ENCODE measurements around the gene ETS1. TPM values are rescaled to one million over a fixed set of nuclear protein-coding genes. Genes with fewer than 3 reads are reported as not detected.

Gene ETS1
- total RNA-seq, 1 donor from 2014 or later = 88.0 TPM

GRCh38 chr11:128629516-128630106 lies 42.3 kb upstream of the ETS1 start:
- H3K4me3 ChIP-seq = no peak overlapping the region
- no peaks in the 10 kb centered on the region for H3K4me1 ChIP-seq
- no peaks in the 10 kb centered on the region for H3K27me3 ChIP-seq
- no peaks in the 10 kb centered on the region for H3K36me3 ChIP-seq
- no peak for DNase-seq (ENCODE audit: low spot score in 2 of 2)
- no peak overlapping the region for H3K27ac ChIP-seq
- no peaks in the 10 kb centered on the region for H3K9me3 ChIP-seq
- intact Hi-C loops (cut with DNase I) = loop anchor here (1.0 to 5.0 kb wide), 6 partner anchors 157 to 597 kb away; no protein-coding TSS in a partner anchor
- no peak for TF ChIP-seq CTCF (IDR thresholded peaks at IDR 0.05)

GRCh38 chr11:128628686-128629085 lies 41.3 kb upstream of the ETS1 start:
- TF ChIP-seq CTCF (IDR thresholded peaks at IDR 0.05) = no peak
- Histone ChIP-seq H3K36me3 (no peaks in the 10 kb centered on the region), H3K27ac (no peak overlapping the region), H3K4me1 (no peaks in the 10 kb centered on the region), H3K4me3 (no peak overlapping the region), H3K27me3 (no peaks in the 10 kb centered on the region), H3K9me3 (no peaks in the 10 kb centered on the region)
- no peak for DNase-seq (ENCODE audit: low spot score in 2 of 2)
- intact Hi-C loops (cut with DNase I) = loop anchor here (5.0 kb wide), 1 partner anchor 156 kb away; no protein-coding TSS in a partner anchor

GRCh38 chr11:128628325-128628673 lies 40.9 kb upstream of the ETS1 start:
- Histone ChIP-seq H3K27me3 (no peaks in the 10 kb centered on the region), H3K36me3 (no peaks in the 10 kb centered on the region), H3K9me3 (no peaks in the 10 kb centered on the region), H3K27ac (no peak overlapping the region), H3K4me1 (no peaks in the 10 kb centered on the region), H3K4me3 (no peak overlapping the region)
- intact Hi-C loops (cut with DNase I) = loop anchor here (5.0 kb wide), 1 partner anchor 156 kb away; no protein-coding TSS in a partner anchor
- no peak for TF ChIP-seq CTCF (IDR thresholded peaks at IDR 0.05)
- DNase-seq (ENCODE audit: low spot score in 2 of 2) = no peak

GRCh38 chr11:128627666-128628324 lies 40.4 kb upstream of the ETS1 start:
- no peak for TF ChIP-seq CTCF (IDR thresholded peaks at IDR 0.05)
- no peaks in the 10 kb centered on the region for H3K36me3 ChIP-seq
- H3K4me1 ChIP-seq = no peaks in the 10 kb centered on the region
- H3K9me3 ChIP-seq = no peaks in the 10 kb centered on the region
- intact Hi-C loops (cut with DNase I) = loop anchor here (5.0 kb wide), 1 partner anchor 155 kb away; no protein-coding TSS in a partner anchor
- H3K4me3 ChIP-seq = no peak overlapping the region
- DNase-seq (ENCODE audit: low spot score in 2 of 2) = no peak
- no peak overlapping the region for H3K27ac ChIP-seq
- H3K27me3 ChIP-seq = no peaks in the 10 kb centered on the region

GRCh38 chr11:128626913-128627665 lies 39.7 kb upstream of the ETS1 start:
- intact Hi-C loops (cut with DNase I) = loop anchor here (5.0 kb wide), 1 partner anchor 155 kb away; no protein-coding TSS in a partner anchor

More at GRCh38 chr11:128626913-128627665, 39.7 kb upstream of the ETS1 start:
- no peaks in the 10 kb centered on the region for H3K36me3 ChIP-seq
- no peak overlapping the region for H3K4me3 ChIP-seq
- H3K27ac ChIP-seq = no peak overlapping the region
- DNase-seq (ENCODE audit: low spot score in 2 of 2) = no peak
- no peaks in the 10 kb centered on the region for H3K27me3 ChIP-seq
- TF ChIP-seq CTCF (IDR thresholded peaks at IDR 0.05) = no peak
- no peaks in the 10 kb centered on the region for H3K9me3 ChIP-seq
- no peaks in the 10 kb centered on the region for H3K4me1 ChIP-seq
